Kidney capillary endothelial cell (primary cell): ENCODE measurements around the gene OLFM4.

ENCODE experiments used
- DNase-seq: peaks from one replicate; pipeline ENCODE4 v3.0.0-alpha.2; 2018; ENCODE audit warnings: low spot score

The OLFM4 gene

DNA sequence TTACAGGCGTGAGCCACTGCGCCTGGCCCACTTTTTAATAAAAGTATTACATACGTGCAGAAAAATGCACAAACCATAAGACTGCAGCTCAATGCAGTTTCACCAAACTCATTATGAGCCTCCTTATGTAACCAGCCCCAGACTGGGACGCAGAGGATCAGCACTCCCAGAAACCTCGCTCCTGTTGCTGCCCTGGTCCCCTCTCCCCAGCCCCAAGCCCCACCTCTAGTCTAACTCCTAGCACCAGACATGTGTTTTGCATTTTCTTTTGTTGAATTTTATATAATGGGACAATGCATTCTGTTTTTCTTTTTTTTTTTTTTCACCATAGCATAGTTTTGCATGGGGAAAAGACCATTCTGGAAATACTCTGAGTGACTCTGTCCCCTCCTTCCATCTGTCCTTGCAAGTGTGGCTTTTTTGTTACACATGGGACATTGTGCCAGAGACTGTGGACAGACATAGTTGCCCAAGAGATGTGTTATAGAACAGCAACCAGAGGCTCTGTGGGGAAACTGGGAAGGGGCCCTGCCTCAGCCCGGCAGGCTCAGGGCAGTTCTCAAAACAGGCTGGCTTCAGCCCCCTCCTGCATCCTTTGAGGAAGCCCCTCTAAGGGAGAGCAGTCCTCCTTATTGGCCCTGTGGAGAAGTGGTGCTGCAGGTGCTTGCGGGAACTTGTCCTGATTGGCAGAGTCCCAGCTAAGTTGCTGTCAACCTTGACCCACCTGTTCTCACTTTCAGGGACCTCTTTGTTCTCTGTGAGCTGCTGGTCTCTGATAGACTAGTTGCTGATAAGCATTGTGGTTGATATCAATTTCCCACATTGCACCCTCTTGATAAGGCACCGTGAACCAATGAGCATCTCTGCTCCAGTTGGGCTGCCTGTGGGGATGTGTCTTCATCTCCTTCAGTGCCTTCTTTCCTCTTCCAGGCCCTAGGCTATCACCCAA lies 13.8 kb upstream of the OLFM4 start:
- DNase-seq, result no peak

GRCh38 chr13:53015971-53016370 lies 12.6 kb upstream of the OLFM4 start:
- DNase-seq, result peak; percentile 4

GRCh38 chr13:53017433-53017970 lies 11.1 kb upstream of the OLFM4 start:
- DNase-seq, result no peak

DNA sequence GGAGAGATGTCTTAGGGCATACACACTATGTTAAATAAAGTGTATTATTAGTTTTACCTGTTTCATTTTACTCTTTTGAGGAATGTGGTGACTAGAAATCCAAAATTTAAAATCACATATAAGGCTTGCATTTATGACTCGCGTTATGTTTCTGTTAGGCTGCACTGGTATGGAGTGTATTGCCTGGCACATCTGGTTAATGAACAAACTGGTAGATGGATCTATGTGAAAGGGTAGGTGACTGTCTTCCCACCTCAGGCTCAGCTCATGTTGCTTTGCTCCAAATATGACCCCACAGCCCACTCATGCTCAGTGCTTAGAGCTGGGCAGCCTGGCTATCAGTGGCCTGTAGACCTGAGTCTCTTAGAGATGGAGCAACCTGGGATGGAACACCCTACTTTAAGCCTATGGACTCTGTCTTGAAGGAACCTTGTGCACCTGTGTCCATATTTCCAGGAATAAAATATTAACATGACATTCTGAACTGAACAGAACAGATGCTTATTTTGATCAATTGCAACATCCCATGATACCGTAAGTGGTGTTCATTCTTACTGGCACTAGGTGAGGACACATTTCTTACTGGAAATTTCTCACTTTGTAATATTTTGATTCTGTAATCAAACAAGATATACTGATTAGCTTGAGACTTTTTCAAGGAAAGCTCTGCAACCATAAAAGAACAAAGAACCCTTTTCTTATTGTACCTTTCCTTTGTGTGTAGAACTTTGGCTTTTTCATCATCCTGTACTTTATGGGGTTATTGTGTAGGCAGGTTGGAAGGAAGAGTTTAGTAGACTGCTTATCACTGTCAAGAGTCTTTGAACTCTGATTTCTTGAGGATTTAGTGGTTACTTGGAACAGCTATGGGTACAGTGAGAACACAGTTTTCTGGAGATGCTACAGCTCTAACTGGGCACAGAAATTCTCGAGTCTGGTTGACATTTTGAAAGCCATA lies 9.6 kb upstream of the OLFM4 start:
- no peak for DNase-seq

DNA sequence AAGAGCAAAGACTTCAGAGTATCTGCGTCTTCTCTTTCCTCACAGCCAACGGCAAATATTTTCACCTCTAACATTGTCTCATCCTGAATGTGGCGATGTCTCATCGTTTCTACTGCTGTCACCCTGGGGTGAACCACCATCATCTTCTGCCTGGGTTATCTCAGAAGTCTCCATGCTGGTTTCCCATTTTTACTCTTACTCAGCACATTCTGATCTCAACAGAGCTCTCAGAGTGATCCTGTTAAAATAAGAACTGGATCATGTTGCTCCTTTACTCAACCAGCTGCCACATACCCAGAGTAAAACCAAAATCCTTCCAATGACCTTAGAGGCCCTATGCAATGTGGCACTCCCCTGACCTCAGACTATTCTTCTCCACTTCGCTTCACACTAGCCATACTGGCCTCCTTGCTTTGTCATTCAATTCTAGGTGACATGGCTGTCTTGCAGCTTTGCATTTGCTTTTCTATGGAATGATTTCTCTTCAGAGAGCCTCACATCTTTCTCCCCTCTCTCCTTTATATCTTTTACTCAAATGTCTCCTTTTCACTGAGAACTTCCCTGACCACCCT lies 7.8 kb upstream of the OLFM4 start:
- no peak for DNase-seq

DNA sequence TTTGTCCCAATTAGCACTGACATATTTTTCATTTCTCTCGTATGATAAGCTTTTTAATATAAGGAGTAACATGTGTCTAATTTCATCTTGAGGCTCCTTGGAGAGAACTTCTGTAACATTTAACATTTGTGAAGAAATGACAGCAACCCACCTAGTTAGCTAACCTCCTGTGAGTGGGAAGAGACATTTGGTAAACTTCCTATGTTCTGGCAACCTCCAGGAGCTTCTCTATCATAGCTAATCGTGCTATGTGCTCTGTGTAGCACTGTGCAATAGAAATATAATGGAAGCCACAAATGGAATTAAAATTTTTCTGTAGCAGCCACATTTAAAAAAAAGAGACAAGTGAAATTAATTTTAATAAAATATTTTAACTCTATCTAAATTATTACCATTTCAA lies 5.4 kb upstream of the OLFM4 start:
- DNase-seq, result no peak

GRCh38 chr13:53028063-53028462 lies 550 bp upstream of the OLFM4 start:
- DNase-seq, result no peak

DNA sequence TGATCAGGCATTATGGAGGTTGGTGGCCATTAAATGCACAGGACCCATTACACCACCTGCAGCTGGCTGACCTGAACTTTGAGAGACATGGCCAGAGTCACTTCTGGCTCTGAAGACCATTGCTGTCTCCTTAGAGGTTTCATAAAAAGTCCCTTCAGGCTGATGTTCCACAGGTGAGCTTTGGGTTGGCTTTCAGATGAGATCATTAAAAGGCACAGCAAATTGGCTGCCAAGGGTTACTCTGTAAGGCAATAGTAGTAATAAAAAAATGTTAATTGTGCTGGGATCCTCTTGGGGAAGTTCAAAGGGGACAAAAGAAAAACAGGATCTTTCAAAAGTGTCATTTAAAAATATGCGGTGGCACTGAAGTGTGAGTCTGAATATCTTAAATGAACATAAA lies 4.2 kb downstream of the OLFM4 start:
- DNase-seq, result no peak

DNA sequence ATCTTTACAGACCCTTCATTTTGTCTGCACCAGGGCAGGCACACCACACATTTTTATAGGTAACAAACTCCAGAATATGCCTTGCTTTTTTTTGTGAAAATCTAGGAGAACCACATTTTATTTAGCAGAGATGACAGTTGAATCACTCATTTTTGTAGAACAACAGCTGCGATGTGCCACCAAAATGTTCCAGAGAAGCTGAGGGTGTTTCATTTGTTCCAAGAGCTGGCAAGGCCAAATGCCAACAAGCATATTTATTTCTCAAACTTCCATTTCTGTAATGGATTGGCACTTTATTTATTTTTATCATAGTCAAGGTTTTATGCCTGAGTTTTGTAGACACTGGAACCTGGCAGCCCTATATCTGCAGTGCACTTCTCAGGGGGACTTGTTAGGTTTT lies 10.4 kb downstream of the OLFM4 start:
- DNase-seq, result no peak

DNA sequence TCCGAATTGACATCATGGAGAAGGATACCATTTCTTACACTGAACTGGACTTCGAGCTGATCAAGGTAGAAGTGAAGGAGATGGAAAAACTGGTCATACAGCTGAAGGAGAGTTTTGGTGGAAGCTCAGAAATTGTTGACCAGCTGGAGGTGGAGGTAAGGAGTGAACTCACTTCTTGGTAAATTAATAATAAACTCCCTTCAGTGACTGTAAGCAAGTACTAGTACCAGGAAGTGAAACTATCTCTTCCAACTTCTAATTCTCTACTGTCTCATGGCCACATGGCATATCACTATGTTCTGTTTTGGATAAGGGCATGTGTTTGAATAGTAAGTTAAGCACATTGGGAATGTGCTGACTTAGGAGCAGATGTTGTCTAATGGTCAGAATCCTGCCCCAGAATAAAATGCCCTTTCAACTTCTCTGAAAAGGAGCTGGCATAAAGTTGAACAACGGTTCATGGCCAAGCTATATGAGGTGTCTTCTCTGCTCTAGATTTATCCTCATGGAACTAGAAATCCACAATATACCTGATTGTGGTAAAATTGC lies 13.4 kb downstream of the OLFM4 start:
- no peak for DNase-seq

GRCh38 chr13:53042877-53043276 lies 14.3 kb downstream of the OLFM4 start:
- DNase-seq, result no peak

DNA sequence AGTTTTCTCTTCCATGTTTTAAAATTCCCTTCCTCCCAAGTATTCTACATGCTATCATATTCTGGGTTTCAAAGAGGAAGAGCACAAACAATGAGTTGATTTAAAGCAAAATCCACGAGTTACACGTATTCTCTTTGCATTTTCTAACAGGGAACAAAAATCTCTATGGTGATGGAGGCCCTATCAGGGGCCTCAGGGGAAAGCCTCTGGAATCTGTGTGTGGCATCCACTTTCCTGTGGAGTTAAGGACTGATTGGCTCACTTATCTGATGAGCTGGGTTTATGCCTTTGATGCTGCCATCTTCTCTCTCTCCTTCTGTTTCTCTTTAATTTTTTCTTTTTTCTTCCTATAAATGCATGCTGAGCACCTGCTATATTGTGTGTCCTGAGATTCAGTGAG lies 14.8 kb downstream of the OLFM4 start:
- DNase-seq, result no peak

DNA sequence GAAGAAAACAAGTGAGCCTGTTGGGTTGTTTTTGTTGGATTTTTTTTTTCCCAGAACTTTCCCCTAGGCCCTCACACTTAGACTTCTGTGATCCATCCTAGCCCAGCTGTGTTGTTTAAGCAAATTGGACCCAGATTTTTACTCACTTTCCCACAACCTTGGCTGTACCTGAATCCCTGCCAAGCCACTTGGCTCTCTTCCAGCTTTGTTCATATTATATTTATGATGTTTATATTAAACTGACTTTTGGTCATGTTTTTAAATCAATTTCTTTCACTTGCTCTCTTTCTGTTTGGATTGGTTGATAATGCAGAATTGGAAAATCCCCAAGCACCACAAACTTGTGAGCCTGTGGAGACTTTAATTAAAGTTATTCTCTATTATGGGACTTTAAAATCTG lies 16.6 kb downstream of the OLFM4 start:
- DNase-seq, result no peak

DNA sequence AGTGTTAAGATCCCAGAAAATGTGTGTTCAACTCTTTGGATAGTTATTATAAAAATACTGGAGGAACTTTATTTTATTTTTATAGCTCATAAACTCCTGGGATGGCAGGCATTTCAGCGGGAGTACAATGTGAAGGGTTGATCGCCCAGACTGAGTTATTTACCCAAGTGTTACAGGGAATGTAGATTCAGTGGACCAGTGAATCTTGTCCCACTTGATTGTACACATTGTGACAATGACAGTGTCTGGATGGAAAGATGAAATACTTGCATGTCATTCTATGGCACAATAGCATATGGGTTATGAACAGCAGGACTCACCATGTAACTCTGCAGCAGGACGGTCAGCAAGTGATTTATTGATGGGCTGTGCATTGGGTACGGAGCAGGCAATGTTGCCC lies 20.3 kb downstream of the OLFM4 start:
- no peak for DNase-seq

GRCh38 chr13:53050151-53050550 lies 21.5 kb downstream of the OLFM4 start:
- DNase-seq, result no peak

GRCh38 chr13:53052675-53053074 lies 24.1 kb downstream of the OLFM4 start:
- no peak for DNase-seq

GRCh38 chr13:53054569-53054968 lies 26.0 kb downstream of the OLFM4 start:
- no peak for DNase-seq

- no peak for DNase-seq
These were observed 29.6 kb downstream of the OLFM4 start for GRCh38 chr13:53058065-53058679.

GRCh38 chr13:53060840-53061490 lies 32.4 kb downstream of the OLFM4 start:
- no peak for DNase-seq

- DNase-seq, result no peak
These were observed 36.1 kb downstream of the OLFM4 start for GRCh38 chr13:53064731-53065130.

DNA sequence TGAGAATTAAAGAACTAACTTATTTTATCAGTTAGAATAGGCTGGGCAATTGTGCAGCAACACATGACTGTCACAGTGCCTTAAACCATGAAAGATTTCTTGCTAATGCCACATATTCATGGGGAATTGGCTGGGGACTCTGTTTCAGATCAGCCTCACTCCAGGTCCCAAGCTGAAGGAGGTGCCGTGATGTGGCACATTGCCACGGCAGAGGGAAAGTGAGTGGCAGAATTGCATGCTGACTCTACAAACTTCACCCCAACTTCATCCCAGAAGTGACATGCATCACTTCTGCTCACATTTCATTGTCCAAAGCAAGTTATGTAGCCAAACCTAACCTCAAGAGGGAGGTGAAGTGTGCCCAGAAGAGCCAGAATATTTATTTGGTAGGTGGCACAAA lies 37.8 kb downstream of the OLFM4 start:
- no peak for DNase-seq
